ENCODE measurements around the gene PCSK6.
"Not testable (repeated sequence)": the region's sequence is repeated elsewhere in the genome, so short reads cannot be mapped to it uniquely, and the experiment has no call there.

The PCSK6 gene

DNA sequence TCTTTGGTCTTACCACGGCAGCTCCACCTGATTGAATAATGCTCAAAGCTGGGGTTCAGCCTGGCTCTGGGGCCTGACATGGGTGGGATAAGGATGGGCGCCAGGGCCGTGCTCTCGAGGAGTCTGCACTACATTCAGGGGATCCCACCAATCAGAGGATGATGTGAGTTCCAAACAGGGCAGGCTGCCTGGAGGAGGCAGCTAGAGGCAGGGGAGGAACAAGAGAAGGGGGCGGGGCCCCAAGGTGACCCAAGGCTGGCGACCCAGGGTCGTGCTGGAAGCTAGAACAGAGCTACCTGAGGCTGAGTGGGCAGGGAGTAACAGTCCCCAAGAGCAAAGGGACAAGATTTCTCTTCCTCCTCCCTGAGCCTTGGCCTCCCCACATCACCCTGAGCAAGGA lies 56.1 kb downstream of the PCSK6 start:
- no peak overlapping the region for H3K4me3 ChIP-seq (ENCODE audit: low read depth, low read length)

DNA sequence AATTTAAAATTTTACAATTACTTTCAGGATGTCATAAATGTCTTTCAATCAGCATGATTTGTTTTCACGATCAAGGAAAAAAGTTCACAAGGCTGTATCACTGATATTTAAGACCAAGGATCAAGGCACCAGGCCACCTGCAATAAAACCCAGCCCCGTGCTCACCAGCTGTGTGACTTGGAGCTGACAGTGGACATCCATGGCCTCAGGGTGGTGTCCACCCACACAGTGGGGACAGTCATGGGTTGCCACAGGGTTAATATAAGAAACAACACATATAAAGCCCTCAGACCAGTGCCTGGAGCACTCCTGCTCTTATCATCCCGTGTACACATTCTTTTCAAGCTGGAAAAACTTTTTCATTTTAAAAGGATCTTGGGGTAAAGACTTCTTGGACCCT lies 56.5 kb downstream of the PCSK6 start:
- H3K4me3 ChIP-seq (ENCODE audit: low read depth, low read length) = no peak overlapping the region

DNA sequence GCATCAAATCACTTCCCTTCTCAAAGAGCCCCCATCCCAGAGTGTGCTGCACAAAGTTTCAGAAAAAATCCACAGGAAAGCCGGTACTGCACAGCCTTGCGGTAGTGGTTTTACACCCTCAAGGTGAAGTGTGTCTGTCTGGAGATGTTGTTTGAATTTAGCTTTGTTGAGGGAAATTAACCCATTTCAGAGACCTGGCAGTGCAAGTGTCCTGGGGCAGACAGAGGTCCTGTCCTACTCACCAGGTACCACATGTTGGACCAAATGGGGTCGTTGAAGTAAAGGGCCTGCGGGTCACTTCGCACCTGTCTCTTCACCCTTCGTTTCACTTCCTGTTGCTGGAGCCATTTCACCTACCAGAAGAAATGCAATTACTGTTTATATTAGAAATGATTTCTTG lies 57.8 kb downstream of the PCSK6 start:
- H3K4me3 ChIP-seq (ENCODE audit: low read depth, low read length) = no peak overlapping the region

DNA sequence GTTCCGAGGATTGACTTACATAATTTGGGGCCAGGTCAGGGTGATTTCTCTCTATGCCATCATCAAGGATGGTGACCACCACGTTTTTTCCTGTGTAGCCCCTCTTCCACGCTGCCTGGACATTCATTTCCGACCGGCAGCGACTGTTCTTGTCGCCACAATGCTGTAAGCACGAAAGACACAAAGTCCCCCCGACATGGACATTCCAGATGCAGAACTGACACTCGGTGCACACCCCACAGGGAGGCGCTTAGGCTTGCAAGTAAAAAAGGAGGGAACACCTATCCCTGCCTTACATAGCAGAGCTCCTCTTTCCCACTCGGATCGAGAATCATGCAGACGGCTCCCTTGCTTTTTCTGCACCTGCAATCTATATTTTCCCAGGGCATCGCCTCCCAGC lies 58.2 kb downstream of the PCSK6 start:
- H3K4me3 ChIP-seq (ENCODE audit: low read depth, low read length) = no peak overlapping the region

DNA sequence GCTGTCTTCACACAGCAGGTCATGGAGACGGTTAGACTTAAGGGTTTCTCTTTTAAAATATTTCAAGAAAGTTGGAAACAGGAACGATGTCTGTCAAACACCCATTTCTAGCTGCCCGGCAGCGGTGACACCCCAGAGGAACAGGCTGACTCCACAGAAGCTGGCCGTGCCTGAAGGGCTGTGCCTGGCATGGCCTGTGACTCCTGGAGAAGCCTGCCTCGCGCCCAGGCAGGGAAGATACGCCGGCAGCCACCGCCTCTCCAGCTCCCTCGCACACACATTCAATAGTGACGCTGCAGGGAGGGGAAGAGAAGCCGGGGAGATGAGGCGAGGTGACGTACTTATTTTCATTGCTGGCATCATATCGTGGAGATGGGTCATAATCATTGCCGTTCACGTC lies 59.9 kb downstream of the PCSK6 start:
- H3K4me3 ChIP-seq (ENCODE audit: low read depth, low read length) = no peak overlapping the region

DNA sequence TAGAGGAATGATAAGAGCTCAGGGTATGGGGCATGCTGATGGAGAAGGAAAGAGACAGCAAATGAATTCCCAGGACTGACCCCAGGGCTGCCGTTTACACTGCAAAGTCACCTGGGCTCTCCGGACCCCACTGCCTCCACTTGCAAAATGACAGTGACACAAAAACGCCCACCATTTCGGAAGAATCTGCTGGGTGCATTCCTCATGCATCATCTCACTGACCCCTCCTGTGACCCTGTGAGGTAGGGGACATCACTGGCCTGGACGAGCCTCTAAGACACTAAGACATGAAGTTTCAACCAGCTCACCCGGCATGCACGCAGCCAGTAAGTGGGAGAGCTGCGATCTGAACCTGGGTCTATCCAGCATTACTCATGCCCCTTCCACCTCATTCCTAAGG lies 60.3 kb downstream of the PCSK6 start:
- H3K4me3 ChIP-seq (ENCODE audit: low read depth, low read length) = no peak overlapping the region

DNA sequence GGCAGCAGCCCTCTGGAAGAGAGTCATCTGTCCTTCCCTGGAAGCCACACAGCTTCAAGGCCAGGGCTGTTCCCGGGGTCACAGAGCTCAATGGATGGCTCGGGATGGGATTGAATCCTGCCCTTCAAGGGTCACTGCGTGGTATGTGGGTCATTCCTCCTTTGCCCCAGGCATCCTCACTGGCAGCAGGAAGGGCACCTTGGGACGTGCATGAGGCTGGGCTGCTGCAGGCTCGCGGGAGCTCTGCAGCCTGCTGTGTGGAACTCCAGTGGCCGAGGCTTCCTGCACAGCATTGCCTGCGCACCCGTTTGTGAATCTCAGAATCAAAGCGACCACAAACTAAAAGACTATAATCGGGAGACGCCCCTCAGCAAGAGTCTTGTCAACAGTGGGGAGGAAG lies 60.7 kb downstream of the PCSK6 start:
- H3K4me3 ChIP-seq (ENCODE audit: low read depth, low read length) = no peak overlapping the region

- H3K4me3 ChIP-seq (ENCODE audit: low read depth, low read length) = no peak overlapping the region
These were observed 61.7 kb downstream of the PCSK6 start for GRCh38 chr15:101427606-101428487.

DNA sequence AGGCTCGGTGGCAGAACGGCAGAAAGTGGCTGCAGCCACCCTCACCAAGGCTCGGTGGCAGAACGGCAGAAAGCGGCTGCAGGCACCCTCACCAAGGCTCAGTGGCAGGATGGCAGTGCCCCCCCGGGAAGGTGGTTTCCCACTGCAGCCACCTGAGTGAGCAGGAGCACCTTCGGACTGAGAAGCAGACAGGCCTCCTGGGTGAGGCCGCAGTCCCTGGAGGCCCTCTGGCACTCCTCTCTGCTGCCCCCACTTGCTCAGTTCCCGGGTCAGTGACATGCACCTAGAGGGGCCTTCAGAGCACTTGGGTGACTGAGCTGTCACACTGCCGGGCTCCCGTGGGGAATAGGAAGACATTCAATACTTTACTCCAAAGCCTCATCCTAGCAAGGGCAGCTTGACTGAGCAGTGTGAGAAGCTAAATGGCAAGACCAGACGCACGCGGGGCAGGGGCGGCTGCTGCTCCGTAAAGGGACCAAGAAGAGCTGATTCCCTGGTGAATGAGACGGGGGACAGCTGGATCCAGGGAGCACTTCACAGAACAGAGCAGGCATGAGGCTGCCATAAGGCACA lies 62.7 kb downstream of the PCSK6 start:
- no peak overlapping the region for H3K4me3 ChIP-seq (ENCODE audit: low read depth, low read length)

DNA sequence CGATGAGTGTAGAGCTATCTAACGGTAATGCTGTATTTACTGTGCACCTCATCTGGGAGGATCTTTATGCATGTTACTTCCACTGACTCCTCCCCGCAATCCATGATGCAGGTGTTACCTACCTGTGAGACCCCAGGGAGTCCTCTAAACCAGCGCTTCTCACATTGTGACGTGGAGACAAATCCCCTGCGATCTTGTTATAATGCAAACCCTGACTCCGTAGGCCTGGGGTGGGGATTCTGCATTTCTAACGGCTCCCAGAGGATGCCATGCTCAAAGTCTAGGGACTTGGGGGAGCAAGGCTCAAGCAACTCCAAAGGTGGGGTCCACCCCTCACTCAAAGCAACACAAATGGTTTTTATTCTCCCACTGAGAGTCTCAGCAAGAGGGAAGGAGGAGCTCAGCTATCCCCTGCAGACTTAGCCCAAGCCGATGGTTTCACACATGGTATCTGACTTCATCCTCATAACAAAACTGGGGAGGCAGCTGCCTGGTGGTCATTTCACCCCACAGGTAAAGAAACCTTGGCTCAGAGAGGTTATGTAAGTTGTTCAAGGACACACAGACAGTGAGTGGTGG lies 63.6 kb downstream of the PCSK6 start:
- no peak overlapping the region for H3K4me3 ChIP-seq (ENCODE audit: low read depth, low read length)

- no peak overlapping the region for H3K4me3 ChIP-seq (ENCODE audit: low read depth, low read length)
These were observed 64.5 kb downstream of the PCSK6 start for GRCh38 chr15:101424984-101425383.

DNA sequence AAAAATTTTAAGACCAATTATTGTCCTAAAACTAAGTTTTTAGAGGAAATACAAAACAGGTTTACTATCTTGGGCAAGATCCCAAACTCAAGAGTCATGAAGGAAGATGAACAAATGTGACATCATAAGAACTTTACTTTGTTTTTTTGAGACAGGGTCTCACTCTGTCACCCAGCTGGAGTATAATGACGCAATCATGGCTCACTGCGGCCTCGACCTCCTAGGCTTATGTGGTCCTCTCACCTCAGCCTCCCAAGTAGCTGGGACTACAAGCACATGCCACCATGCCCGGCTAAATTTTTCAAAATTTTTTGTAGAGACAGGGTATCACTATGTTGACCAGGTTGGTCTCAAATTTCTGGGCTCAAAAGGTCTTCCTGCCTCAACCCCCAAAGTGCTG lies 69.3 kb downstream of the PCSK6 start:
- no peak overlapping the region for H3K4me3 ChIP-seq (ENCODE audit: low read depth, low read length)

GRCh38 chr15:101416475-101416874 lies 73.0 kb downstream of the PCSK6 start:
- H3K4me3 ChIP-seq (ENCODE audit: low read depth, low read length) = not testable (repeated sequence)

DNA sequence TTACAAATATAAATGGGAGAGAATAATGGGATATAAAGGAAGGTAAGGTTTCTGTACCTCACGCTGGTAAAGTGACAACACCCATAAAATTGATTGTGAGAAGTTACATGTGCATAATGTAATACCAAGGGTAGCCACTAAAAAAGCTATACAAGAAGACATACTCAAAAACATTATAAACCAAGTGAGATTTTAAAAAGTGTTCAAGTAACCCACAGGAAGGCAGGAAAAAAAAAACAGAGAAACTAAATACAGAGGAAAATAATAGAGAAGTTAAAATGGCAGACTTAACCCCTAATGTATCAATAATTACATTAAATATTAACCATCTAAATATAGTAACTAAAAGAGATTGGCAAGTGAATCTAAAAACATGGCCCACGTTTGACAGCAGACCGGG lies 76.3 kb downstream of the PCSK6 start:
- H3K4me3 ChIP-seq (ENCODE audit: low read depth, low read length) = no peak overlapping the region

DNA sequence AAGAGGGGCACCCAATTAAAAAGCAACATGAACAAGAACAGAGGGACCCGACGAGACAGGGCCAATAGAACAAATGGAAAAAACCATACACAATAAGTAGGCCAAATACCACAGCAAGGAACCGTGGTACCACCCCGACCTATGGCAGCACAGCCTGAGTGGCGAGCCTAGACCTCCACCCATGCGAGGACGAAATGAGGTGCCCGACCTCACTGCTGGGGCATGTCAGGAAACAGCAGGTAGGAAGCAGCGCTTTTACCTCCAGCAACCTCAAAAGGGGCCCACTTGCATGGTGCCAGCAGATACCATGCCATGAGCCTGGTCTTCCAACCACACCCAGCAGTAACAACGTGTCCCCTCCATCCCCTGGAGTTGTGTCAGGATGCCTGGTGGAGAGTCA lies 77.9 kb downstream of the PCSK6 start:
- H3K4me3 ChIP-seq (ENCODE audit: low read depth, low read length) = no peak overlapping the region

- H3K4me3 ChIP-seq (ENCODE audit: low read depth, low read length) = no peak overlapping the region
These were observed 78.4 kb downstream of the PCSK6 start for GRCh38 chr15:101411085-101411484.

GRCh38 chr15:101410612-101411011 lies 78.9 kb downstream of the PCSK6 start:
- no peak overlapping the region for H3K4me3 ChIP-seq (ENCODE audit: low read depth, low read length)

GRCh38 chr15:101409621-101410020 lies 79.9 kb downstream of the PCSK6 start:
- no peak overlapping the region for H3K4me3 ChIP-seq (ENCODE audit: low read depth, low read length)

DNA sequence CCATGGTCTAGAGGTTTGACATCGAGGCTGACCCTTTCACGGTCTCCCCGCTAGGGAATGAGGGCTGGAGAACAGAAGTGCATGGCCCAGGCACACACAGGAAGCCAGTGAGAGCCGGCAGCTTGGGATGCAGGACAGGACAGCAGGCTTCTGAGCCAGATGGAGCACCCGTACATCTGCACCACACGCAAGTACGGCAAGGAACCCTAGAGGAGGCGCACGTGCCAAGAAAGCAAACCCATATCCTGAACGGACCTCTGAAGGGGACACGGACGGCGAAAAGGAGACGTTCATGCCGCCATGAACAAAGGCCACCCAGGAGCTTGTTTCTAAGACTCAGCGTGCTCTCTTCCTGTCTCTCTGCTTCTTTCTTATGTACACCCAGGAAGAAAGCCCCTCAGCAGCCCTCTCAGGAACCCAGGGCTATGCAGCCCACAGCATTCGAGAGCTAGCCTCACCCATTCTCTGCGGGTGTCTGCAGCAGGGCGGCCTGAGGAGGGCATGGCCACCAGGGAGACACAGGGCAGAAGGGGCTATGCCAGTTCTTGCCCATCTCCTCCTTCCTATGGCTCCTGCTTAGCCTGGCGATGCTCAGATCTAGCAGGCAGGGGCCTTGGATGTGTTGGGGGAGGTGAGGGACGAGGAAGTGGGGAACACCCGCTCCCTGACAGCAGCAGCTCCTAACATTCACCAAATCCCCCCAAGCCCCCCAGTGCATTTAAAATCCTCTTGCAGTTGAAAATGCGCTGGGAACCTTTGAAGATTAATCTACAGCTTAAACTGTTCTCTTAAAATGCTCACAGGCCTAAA lies 81.3 kb downstream of the PCSK6 start:
- H3K4me3 ChIP-seq (ENCODE audit: low read depth, low read length) = no peak overlapping the region

DNA sequence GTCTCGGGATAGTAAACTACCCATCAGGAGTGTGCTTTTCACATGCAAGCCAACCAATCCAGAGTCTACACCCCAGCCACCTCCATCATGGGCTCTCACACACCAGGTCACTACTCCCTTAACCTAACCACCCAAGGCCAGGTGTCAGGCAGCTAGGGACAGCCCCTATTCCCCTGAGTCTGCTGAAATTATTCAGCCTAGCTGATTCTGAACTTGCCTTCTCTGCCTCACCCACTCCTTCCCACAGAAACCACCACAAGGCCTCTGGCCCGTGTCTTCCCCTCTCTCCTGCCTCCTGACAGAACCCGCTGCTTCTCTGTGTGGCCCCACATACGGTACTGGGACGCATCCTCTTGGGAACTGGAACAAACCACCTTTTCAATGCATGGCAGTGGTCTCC lies 82.1 kb downstream of the PCSK6 start:
- H3K4me3 ChIP-seq (ENCODE audit: low read depth, low read length) = no peak overlapping the region

DNA sequence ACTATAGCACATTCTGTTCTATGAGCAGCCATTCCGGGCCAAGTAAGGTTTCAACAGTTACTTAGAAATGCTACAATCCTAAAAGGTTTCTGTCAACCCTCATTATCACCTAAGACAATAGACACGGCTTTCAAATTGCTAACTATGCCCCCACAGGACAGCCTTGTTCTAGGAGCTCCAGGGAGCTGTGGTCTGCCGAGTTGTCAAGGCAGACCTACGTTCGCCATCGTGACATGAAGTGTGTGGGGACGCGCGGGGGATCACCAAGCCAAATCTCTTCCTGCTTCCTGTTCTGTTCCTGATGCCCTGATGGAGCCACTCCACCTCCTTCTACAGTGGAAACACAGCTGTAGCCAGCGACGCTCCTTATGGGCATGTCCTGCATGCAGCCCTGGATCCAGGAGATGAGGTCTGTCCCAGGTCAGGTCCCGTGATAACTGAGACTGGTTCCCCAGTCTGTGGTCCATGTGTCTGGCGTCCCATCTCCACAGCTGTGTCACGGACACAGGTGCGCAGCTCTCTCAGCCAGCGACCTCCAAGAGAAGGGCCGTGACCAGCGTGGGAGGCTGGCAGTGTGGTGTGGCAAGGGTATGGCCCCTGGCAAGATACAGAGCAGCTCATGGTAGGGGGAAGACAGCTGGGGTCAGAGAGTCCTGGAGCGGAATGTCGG lies 82.8 kb downstream of the PCSK6 start:
- H3K4me3 ChIP-seq (ENCODE audit: low read depth, low read length) = no peak overlapping the region
